RWPE2 (cell line): ENCODE results near the gene FGD2.
"Not testable (repeated sequence)": the region's sequence is repeated elsewhere in the genome, so short reads cannot be mapped to it uniquely, and the experiment has no call there.

Experiments used
- ATAC-seq: fragments of 200-7000 bp; cut with Tn5 transposase; 3 replicates; pipeline ENCODE4 v1.9.1; 2021; ENCODE audit warnings: low read depth
- DNase-seq: peaks from one replicate; pipeline ENCODE4 v3.0.0-alpha.2; 2020; ENCODE audit warnings: low spot score
- H3K27ac ChIP-seq: fragments of 450-650 bp; 2 replicates; pipeline ENCODE4 v1.5.1; 2017; ENCODE audit warnings: mild to moderate bottlenecking; ENCODE audit not compliant: poor library complexity, severe bottlenecking
- H3K27me3 ChIP-seq: fragments of 250-450 bp; sonication (Bioruptor Pico); 2 replicates; pipeline ENCODE4 v1.5.1; 2021; ENCODE audit warnings: mild to moderate bottlenecking, moderate library complexity; ENCODE audit not compliant: insufficient read depth, poor library complexity, severe bottlenecking
- H3K36me3 ChIP-seq: fragments of 250-450 bp; sonication (Bioruptor Pico); 2 replicates; pipeline ENCODE4 v1.5.1; 2020; ENCODE audit warnings: low read depth, mild to moderate bottlenecking, moderate library complexity
- H3K4me1 ChIP-seq: fragments of 250-450 bp; sonication (Bioruptor Pico); 2 replicates; pipeline ENCODE4 v1.5.1; 2021; ENCODE audit warnings: mild to moderate bottlenecking, moderate library complexity; ENCODE audit not compliant: insufficient read depth, poor library complexity, severe bottlenecking
- H3K4me3 ChIP-seq: fragments of 250-450 bp; sonication (Bioruptor Pico); 2 replicates; pipeline ENCODE4 v1.5.1; 2021; ENCODE audit warnings: mild to moderate bottlenecking, moderate library complexity; ENCODE audit not compliant: severe bottlenecking
- H3K9me3 ChIP-seq: fragments of 250-450 bp; sonication (Bioruptor Pico); 2 replicates; pipeline ENCODE4 v1.5.1; 2021; ENCODE audit warnings: mild to moderate bottlenecking, moderate library complexity; ENCODE audit not compliant: severe bottlenecking
- TF ChIP-seq, protein P1 (sequence below): fragments of 450-650 bp; IDR thresholded peaks from one replicate; pipeline ENCODE4 v1.5.1; 2017; ENCODE audit warnings: mild to moderate bottlenecking, moderate library complexity; ENCODE audit not compliant: poor library complexity, severe bottlenecking

Gene FGD2

GRCh38 chr6:36985808-36986703 lies 19.4 kb upstream of the FGD2 start, which contains the start of gene MTCH1:
TSS of gene MTCH1 (minus strand) at chr6:36986196. CDS start at chr6:36986173, 23 bp downstream.
- Histone ChIP-seq H3K27me3 (no peaks in the 10 kb centered on the region), H3K4me1 (peaks cover 8% of the 10 kb centered on the region), H3K4me3 (peak within 1 kb of the TSS; percentile 96), H3K9me3 (no peaks in the 10 kb centered on the region), H3K36me3 (peaks cover 5% of the 10 kb centered on the region; the same call in 1 of the 2 replicates), H3K27ac (peak within 1 kb of the TSS; percentile 47)
- DNase-seq = peak; percentile 82
- peak; percentile 85 for ATAC-seq
- TF ChIP-seq, protein P1, sequence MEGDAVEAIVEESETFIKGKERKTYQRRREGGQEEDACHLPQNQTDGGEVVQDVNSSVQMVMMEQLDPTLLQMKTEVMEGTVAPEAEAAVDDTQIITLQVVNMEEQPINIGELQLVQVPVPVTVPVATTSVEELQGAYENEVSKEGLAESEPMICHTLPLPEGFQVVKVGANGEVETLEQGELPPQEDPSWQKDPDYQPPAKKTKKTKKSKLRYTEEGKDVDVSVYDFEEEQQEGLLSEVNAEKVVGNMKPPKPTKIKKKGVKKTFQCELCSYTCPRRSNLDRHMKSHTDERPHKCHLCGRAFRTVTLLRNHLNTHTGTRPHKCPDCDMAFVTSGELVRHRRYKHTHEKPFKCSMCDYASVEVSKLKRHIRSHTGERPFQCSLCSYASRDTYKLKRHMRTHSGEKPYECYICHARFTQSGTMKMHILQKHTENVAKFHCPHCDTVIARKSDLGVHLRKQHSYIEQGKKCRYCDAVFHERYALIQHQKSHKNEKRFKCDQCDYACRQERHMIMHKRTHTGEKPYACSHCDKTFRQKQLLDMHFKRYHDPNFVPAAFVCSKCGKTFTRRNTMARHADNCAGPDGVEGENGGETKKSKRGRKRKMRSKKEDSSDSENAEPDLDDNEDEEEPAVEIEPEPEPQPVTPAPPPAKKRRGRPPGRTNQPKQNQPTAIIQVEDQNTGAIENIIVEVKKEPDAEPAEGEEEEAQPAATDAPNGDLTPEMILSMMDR = no peak

GRCh38 chr6:36986704-36987047 lies 18.8 kb upstream of the FGD2 start:
- Histone ChIP-seq H3K9me3 (no peaks in the 10 kb centered on the region), H3K36me3 (peaks cover 4% of the 10 kb centered on the region; the same call in 1 of the 2 replicates), H3K4me1 (peaks cover 8% of the 10 kb centered on the region), H3K4me3 (peak overlapping the region; percentile 96), H3K27me3 (no peaks in the 10 kb centered on the region), H3K27ac (peak overlapping the region; percentile 47)
- ATAC-seq (peak; percentile 17; the same call in 2 of the 3 replicates), DNase-seq (no peak)
- TF ChIP-seq, protein P1 = no peak

DNA sequence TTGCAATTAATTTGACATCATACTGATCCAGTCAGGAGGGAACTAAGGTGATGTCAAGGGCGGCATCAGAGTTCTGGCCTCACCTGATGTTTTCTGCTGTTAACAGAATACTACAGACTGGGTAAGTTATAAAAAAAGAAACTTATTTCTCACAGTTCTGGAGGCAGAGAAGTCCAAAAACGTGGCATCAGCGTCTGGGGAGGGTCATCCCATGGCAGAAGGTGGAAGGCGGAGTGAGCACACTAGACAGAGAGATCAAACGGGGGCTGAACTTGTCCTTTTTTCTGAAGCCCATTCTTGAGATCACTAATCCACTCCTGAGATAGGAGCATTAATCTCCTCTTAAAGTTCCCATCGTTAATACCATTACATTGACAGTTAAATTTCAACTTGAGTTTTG lies 16.2 kb upstream of the FGD2 start:
- H3K9me3 ChIP-seq = no peaks in the 10 kb centered on the region
- DNase-seq (no peak), ATAC-seq (no peak)
- no peaks in the 10 kb centered on the region for H3K36me3 ChIP-seq
- H3K4me3 ChIP-seq = no peak overlapping the region
- TF ChIP-seq, protein P1 = no peak
- H3K27ac ChIP-seq = no peak overlapping the region
- no peaks in the 10 kb centered on the region for H3K27me3 ChIP-seq
- peaks cover 4% of the 10 kb centered on the region for H3K4me1 ChIP-seq

DNA sequence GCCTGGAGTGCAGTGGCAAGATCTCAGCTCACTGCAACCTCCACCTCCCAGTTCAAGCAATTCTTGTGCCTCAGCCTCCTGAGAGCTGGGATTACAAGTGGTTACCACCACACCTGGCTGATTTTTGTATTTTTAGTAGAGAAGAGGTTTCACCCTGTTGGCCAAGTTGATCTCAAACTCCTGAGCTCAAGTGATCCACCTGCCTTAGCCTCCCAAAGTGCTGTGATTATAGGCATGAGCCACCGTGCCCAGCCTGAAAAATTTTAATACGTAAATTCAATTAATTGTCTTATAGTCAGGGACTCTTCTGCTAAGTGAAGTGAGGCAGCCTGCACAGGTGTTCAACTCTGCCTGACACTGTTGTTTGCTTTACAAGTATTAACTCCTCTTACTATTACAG lies 15.1 kb upstream of the FGD2 start:
- not testable (repeated sequence) for H3K36me3 ChIP-seq, H3K4me1 ChIP-seq, DNase-seq, H3K27me3 ChIP-seq, H3K9me3 ChIP-seq, H3K4me3 ChIP-seq, H3K27ac ChIP-seq, ATAC-seq

- TF ChIP-seq, protein P1 = no peak
- DNase-seq = no peak
- Histone ChIP-seq H3K4me3 (no peak overlapping the region), H3K9me3 (no peaks in the 10 kb centered on the region), H3K27me3 (no peaks in the 10 kb centered on the region), H3K36me3 (no peaks in the 10 kb centered on the region), H3K4me1 (no peaks in the 10 kb centered on the region), H3K27ac (no peak overlapping the region)
- ATAC-seq = no peak
Observed at GRCh38 chr6:36997811-36998722, 7.4 kb upstream of the FGD2 start.
